ENCODE data around the gene SNX1.

DNA sequence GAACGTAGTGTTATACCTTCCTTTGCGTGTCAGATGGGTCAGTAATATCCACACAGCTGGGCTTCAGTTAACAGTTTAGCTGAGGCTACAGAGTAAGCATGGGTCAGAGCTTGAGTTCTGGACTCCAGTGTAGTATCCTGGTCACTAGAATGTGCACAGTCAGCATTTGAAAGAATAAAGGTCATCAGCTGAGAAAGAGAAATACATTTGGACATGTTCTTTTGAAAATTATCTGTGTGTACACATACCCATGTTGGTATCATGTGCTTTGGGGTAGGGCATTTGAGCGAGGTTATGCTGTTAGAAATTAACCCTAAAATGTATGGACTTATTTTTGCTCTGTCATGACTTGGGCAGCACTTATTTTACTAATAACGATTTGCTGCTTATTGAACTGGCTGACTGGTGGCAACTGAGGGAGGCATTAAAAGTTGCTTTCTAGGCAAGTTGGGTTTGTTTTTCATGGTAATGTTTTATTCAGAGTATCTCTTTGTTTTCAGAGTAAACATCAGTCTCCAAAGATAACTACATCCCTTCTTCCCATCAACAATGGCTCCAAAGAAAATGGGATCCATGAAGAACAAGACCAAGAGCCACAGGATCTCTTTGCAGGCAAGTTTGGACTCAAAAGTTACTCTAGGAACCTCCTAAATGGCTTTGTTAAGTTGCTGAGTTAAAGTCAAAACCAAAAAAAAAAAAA lies 16.4 kb downstream of the SNX1 start:
- TF ChIP-seq, protein P1, sequence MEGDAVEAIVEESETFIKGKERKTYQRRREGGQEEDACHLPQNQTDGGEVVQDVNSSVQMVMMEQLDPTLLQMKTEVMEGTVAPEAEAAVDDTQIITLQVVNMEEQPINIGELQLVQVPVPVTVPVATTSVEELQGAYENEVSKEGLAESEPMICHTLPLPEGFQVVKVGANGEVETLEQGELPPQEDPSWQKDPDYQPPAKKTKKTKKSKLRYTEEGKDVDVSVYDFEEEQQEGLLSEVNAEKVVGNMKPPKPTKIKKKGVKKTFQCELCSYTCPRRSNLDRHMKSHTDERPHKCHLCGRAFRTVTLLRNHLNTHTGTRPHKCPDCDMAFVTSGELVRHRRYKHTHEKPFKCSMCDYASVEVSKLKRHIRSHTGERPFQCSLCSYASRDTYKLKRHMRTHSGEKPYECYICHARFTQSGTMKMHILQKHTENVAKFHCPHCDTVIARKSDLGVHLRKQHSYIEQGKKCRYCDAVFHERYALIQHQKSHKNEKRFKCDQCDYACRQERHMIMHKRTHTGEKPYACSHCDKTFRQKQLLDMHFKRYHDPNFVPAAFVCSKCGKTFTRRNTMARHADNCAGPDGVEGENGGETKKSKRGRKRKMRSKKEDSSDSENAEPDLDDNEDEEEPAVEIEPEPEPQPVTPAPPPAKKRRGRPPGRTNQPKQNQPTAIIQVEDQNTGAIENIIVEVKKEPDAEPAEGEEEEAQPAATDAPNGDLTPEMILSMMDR (IDR thresholded peaks at IDR 0.05) = no peak
- TF ChIP-seq ZFX (IDR thresholded peaks at IDR 0.05; ENCODE audit: borderline replicate concordance) = no peak

Data from 22Rv1 (cell line).